Activated T-cell treated with anti-CD3 and anti-CD28 coated beads, Interleukin-2, amount 50 U/mL, for 1 hour (primary cell): ENCODE measurements around the gene TRHDE.
"Not testable (repeated sequence)": the region's sequence is repeated elsewhere in the genome, so short reads cannot be mapped to it uniquely, and the experiment has no call there.

ENCODE experiments used
- DNase-seq: peaks from one replicate; pipeline ENCODE4 v3.0.0-alpha.2; 2020

Gene TRHDE

GRCh38 chr12:72448805-72449204, 176.6 kb downstream of the TRHDE start:
- no peak for DNase-seq

GRCh38 chr12:72453066-72453465, 180.9 kb downstream of the TRHDE start:
- DNase-seq = no peak

GRCh38 chr12:72453550-72453949, 181.4 kb downstream of the TRHDE start:
- no peak for DNase-seq

- no peak for DNase-seq
These were observed 192.3 kb downstream of the TRHDE start for GRCh38 chr12:72464471-72464870.

GRCh38 chr12:72465155-72465554, 193.0 kb downstream of the TRHDE start:
- no peak for DNase-seq

GRCh38 chr12:72465940-72466630, 193.9 kb downstream of the TRHDE start:
- DNase-seq = no peak

GRCh38 chr12:72467985-72468384, 195.8 kb downstream of the TRHDE start:
- DNase-seq = no peak

GRCh38 chr12:72468505-72468904, 196.3 kb downstream of the TRHDE start:
- no peak for DNase-seq

- DNase-seq = no peak
These were observed 199.6 kb downstream of the TRHDE start for GRCh38 chr12:72471806-72472205.

- no peak for DNase-seq
These were observed 200.2 kb downstream of the TRHDE start for GRCh38 chr12:72472350-72472749.

- DNase-seq = no peak
These were observed 204.1 kb downstream of the TRHDE start for GRCh38 chr12:72476301-72476700.

GRCh38 chr12:72485017-72485701, 213.0 kb downstream of the TRHDE start:
- no peak for DNase-seq

GRCh38 chr12:72491426-72491825, 219.3 kb downstream of the TRHDE start:
- no peak for DNase-seq

- DNase-seq = no peak
These were observed 221.2 kb downstream of the TRHDE start for GRCh38 chr12:72493407-72493806.

GRCh38 chr12:72498354-72498753, 226.2 kb downstream of the TRHDE start:
- DNase-seq = no peak

GRCh38 chr12:72499244-72499643, 227.1 kb downstream of the TRHDE start:
- DNase-seq = no peak

- no peak for DNase-seq
These were observed 230.4 kb downstream of the TRHDE start for GRCh38 chr12:72502546-72502945.

GRCh38 chr12:72505227-72505626, 233.1 kb downstream of the TRHDE start:
- no peak for DNase-seq

- no peak for DNase-seq
These were observed 237.7 kb downstream of the TRHDE start for GRCh38 chr12:72509891-72510290.

GRCh38 chr12:72510772-72511171, 238.6 kb downstream of the TRHDE start:
- DNase-seq = no peak

GRCh38 chr12:72511498-72511897, 239.3 kb downstream of the TRHDE start:
- no peak for DNase-seq

GRCh38 chr12:72511906-72512305, 239.7 kb downstream of the TRHDE start:
- DNase-seq = no peak

- DNase-seq = not testable (repeated sequence)
These were observed 248.0 kb downstream of the TRHDE start for GRCh38 chr12:72520044-72520678.

- DNase-seq = no peak
These were observed 249.2 kb downstream of the TRHDE start for GRCh38 chr12:72521326-72521725.
